ENCODE measurements around the gene TNS1. TPM values are rescaled to one million over a fixed set of nuclear protein-coding genes. Genes with fewer than 3 reads are reported as not detected.
A peak's percentile ranks its signal among the peaks of the same experiment; 100 is the strongest.

TNS1 gene
- total RNA-seq, 4 donors from 2014 or later: 23.1 to 156 (median 81.1) TPM

DNA sequence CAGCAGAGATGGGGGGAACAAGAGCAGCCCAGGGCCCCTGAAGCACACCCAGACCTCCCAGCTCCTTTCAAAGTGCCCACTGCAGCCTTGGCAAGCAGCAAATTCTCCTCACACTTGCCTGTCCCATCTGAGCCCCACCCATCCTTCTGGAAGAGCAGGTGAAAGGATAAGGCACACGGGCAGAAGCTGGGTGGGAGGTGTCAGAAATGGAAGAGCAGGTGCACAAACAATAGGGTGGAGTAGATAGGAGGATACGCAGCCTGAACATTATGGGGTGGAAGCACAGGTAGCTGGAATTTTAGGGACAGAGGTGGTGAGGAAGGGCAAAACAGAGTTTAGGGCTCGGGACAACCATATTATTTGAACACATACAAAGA lies 69.2 kb downstream of the TNS1 start:
- no peak for TF ChIP-seq POLR2A (IDR thresholded peaks at IDR 0.05)
- TF ChIP-seq, protein P1, sequence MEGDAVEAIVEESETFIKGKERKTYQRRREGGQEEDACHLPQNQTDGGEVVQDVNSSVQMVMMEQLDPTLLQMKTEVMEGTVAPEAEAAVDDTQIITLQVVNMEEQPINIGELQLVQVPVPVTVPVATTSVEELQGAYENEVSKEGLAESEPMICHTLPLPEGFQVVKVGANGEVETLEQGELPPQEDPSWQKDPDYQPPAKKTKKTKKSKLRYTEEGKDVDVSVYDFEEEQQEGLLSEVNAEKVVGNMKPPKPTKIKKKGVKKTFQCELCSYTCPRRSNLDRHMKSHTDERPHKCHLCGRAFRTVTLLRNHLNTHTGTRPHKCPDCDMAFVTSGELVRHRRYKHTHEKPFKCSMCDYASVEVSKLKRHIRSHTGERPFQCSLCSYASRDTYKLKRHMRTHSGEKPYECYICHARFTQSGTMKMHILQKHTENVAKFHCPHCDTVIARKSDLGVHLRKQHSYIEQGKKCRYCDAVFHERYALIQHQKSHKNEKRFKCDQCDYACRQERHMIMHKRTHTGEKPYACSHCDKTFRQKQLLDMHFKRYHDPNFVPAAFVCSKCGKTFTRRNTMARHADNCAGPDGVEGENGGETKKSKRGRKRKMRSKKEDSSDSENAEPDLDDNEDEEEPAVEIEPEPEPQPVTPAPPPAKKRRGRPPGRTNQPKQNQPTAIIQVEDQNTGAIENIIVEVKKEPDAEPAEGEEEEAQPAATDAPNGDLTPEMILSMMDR (IDR thresholded peaks at IDR 0.05): no peak
- Histone ChIP-seq H3K4me3 (no peak overlapping the region), H3K4me1 (peaks cover 0 to 83% (median 0%) of the 10 kb centered on the region in 4 donors), H3K9me3 (no peaks in the 10 kb centered on the region), H3K36me3 (no peaks in the 10 kb centered on the region), H3K27me3 (no peaks in the 10 kb centered on the region), H3K27ac (peak overlapping the region; percentile 46 to 92 (median 71))
- no peak for DNase-seq

DNA sequence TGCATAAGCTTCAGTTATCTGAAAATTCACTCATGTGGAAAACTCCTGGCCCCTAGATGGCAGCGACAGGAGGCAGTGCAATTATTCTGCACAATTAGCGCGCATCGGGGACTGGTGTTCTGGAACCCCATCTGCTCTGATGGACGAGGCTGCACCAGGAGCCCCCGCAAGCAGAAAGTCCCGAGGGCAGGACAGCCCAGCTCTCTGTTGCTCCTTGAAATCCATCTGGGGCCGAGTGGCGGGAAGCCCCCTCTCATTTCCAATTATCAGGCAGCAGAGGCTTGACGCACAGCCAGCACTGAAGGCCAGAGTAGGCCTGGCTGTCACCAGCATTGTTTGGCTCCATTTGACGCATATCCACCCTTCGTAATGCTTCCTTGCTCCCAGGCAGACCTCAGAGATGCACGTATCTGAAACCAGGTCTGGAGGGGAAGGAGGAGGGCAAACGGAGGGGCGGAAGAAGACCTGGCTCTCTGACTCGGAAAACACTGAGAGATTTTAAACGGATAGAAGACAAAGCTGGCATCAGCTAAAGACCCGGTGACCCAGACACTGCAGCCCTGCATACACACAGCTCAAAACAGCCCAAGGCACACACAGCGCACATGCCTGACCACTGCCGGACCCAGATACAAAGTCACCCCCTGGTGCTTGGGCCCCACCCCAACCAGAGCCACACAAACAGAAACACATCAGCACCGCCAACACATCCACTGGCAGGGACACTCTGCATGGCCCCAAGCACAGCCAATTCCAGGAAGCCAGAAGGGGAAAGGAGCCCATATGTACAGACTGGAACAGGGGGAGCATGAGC lies 69.8 kb downstream of the TNS1 start:
- Histone ChIP-seq H3K27ac (peak overlapping the region; percentile 46 to 92 (median 71)), H3K4me1 (peaks cover 0 to 83% (median 0%) of the 10 kb centered on the region in 4 donors), H3K9me3 (no peaks in the 10 kb centered on the region), H3K27me3 (no peaks in the 10 kb centered on the region), H3K4me3 (no peak overlapping the region), H3K36me3 (no peaks in the 10 kb centered on the region)
- TF ChIP-seq, protein P1 (IDR thresholded peaks at IDR 0.05): no peak
- no peak for TF ChIP-seq POLR2A (IDR thresholded peaks at IDR 0.05)
- no peak for DNase-seq

DNA sequence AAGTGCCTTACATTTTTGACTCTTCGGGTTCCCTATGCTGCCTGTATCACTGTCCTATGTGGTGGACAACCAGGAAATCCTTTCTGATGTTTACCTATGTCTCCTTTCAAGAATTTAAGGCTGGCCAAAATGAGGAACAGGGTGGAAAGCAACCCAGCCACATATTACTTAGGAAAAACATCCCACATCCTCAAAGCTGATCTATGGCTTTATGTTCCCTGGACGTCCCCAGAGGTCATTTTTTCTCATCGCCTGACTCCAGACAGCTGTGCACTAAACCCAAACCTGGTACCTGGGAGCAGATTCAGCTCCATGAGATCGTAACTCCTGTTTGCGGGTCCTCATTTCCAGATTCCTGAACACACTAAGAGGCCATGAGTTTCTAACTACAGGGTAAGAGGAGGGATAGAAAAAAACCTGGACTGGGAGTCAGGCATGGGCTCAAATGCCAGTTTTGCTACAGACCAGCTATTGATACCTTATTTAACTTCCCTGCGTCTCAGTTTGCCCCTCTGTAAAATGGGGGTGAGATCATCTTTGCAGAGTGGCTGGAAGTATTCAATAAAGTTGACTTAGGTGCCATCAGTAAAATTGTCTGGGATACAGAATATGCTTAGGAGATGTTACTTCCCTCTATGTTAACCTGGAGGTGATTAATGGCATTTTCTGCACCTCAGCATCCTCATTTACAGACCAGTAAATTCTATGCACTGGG lies 70.8 kb downstream of the TNS1 start:
- Histone ChIP-seq H3K27me3 (no peaks in the 10 kb centered on the region), H3K4me3 (no peak overlapping the region), H3K4me1 (peaks cover 0 to 78% (median 0%) of the 10 kb centered on the region in 4 donors), H3K9me3 (no peaks in the 10 kb centered on the region), H3K36me3 (no peaks in the 10 kb centered on the region), H3K27ac (peak overlapping the region in 2 of 4 donors; percentile 81 to 92)
- TF ChIP-seq POLR2A (IDR thresholded peaks at IDR 0.05): no peak
- TF ChIP-seq, protein P1 (IDR thresholded peaks at IDR 0.05): no peak
- DNase-seq: no peak

- peak overlapping the region; percentile 46 to 92 (median 69) for H3K27ac ChIP-seq
- peaks cover 0 to 68% (median 0%) of the 10 kb centered on the region in 4 donors for H3K4me1 ChIP-seq
- no peaks in the 10 kb centered on the region for H3K27me3 ChIP-seq
- TF ChIP-seq, protein P1 (IDR thresholded peaks at IDR 0.05): no peak
- no peaks in the 10 kb centered on the region for H3K9me3 ChIP-seq
- no peak overlapping the region for H3K4me3 ChIP-seq
- no peak for DNase-seq
- no peaks in the 10 kb centered on the region for H3K36me3 ChIP-seq
These were observed 71.8 kb downstream of the TNS1 start for GRCh38 chr2:217930761-217931563.

All from Peyer's patch (tissue), 4 donors.